Mesendoderm (in vitro differentiated cells): Measurements from ENCODE around the gene GSTK1.

Source experiments
- DNase-seq: peaks from one replicate; pipeline ENCODE4 v3.0.0; 2013
- H2AK5ac ChIP-seq: 2 replicates; pipeline ENCODE4 v1.6.1; 2013; ENCODE audit warnings: low read length, inconsistent platforms
- H2BK120ac ChIP-seq: 2 replicates; pipeline ENCODE4 v1.6.1; 2013; ENCODE audit warnings: low read depth, mild to moderate bottlenecking, low read length, moderate library complexity, mixed read lengths
- H2BK15ac ChIP-seq: replicated peaks from 2 replicates; pipeline ENCODE4 v1.6.1; 2013; ENCODE audit warnings: low read depth, mild to moderate bottlenecking, moderate library complexity
- H2BK5ac ChIP-seq: 2 replicates; pipeline ENCODE4 v1.6.1; 2013; ENCODE audit warnings: low read length, inconsistent platforms
- H3K18ac ChIP-seq: 2 replicates; pipeline ENCODE4 v1.6.1; 2013; ENCODE audit warnings: mild to moderate bottlenecking, low read length, mixed read lengths
- H3K23ac ChIP-seq: one replicate; pipeline ENCODE4 v1.6.1; 2013; ENCODE audit warnings: low read length
- H3K27ac ChIP-seq: 2 replicates; pipeline ENCODE4 v1.5.1; 2013; ENCODE audit warnings: low read depth, mild to moderate bottlenecking, inconsistent platforms, low read length, moderate library complexity
- H3K27me3 ChIP-seq: 2 replicates; pipeline ENCODE4 v1.6.1; 2013; ENCODE audit warnings: low read length, control low read depth, mild to moderate bottlenecking, inconsistent platforms; ENCODE audit not compliant: insufficient read depth, poor library complexity
- H3K36me3 ChIP-seq: 2 replicates; pipeline ENCODE4 v1.6.1; 2013; ENCODE audit warnings: low read length, inconsistent platforms; ENCODE audit not compliant: control insufficient read depth, insufficient read depth
- H3K4ac ChIP-seq: one replicate; pipeline ENCODE4 v1.6.1; 2013; ENCODE audit warnings: low read depth, mild to moderate bottlenecking, low read length, moderate library complexity
- H3K4me1 ChIP-seq: 2 replicates; pipeline ENCODE4 v1.6.1; 2013; ENCODE audit warnings: low read depth, low read length, inconsistent platforms; ENCODE audit not compliant: control insufficient read depth
- H3K4me2 ChIP-seq: 2 replicates; pipeline ENCODE4 v1.6.1; 2013; ENCODE audit warnings: low read length
- H3K4me3 ChIP-seq: 2 replicates; pipeline ENCODE4 v1.5.1; 2013; ENCODE audit warnings: mild to moderate bottlenecking, low read length
- H3K56ac ChIP-seq: one replicate; pipeline ENCODE4 v1.6.1; 2013; ENCODE audit warnings: low read length
- H3K79me1 ChIP-seq: 2 replicates; pipeline ENCODE4 v1.6.1; 2013; ENCODE audit warnings: low read length, inconsistent platforms
- H3K79me2 ChIP-seq: 2 replicates; pipeline ENCODE4 v1.6.1; 2013; ENCODE audit warnings: mild to moderate bottlenecking, low read length; ENCODE audit not compliant: control insufficient read depth, insufficient read depth
- H3K9ac ChIP-seq: 2 replicates; pipeline ENCODE4 v1.6.1; 2013; ENCODE audit warnings: low read length, inconsistent platforms
- H4K5ac ChIP-seq: one replicate; pipeline ENCODE4 v1.6.1; 2013; ENCODE audit warnings: low read length
- H4K8ac ChIP-seq: one replicate; pipeline ENCODE4 v1.6.1; 2013; ENCODE audit warnings: low read depth, mild to moderate bottlenecking, control low read depth, low read length, moderate library complexity
- WGBS: extraction: QIAGEN DNeasy Blood & Tissue Kit; methylation state at CpG from one replicate; pipeline ENCODE4 v1.1.7; 2013; ENCODE audit warnings: low lambda C conversion rate, missing lambda C conversion rate; ENCODE audit not compliant: insufficient coverage; ENCODE audit errors: extremely low coverage; 5-methylcytosine and 5-hydroxymethylcytosine counted together

GSTK1 gene

DNA sequence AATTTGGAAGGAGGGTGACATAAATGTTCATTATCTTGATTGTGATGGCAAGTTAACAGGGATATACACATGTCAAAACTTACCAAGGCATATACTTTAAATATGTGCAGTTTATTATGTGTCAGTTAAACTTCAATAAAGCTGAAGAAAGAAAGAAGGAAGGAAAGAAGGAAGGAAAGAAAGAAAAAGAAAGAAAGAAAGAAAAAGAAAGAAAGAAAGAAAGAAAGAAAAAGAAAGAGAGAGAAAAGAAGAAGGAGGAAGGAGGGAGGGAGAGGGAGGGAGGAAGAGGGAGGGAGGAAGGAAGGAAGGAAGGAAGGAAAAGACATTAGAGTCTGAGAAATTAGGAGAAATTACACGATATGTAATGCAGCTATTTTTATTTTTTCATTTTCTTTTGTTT, 15.9 kb upstream of the GSTK1 start:
- no peak overlapping the region for H3K4me2 ChIP-seq
- H3K27me3 ChIP-seq: no peaks in the 10 kb centered on the region
- H3K4me1 ChIP-seq: no peaks in the 10 kb centered on the region
- no peaks in the 10 kb centered on the region for H3K36me3 ChIP-seq
- H3K56ac ChIP-seq: no peak overlapping the region
- H3K79me2 ChIP-seq: no peaks in the 10 kb centered on the region
- H3K23ac ChIP-seq: no peak overlapping the region
- H4K8ac ChIP-seq: no peak overlapping the region
- H2AK5ac ChIP-seq: no peak overlapping the region
- WGBS: no CpG with 5 or more reads among the region's 1 CpG
- no peaks in the 10 kb centered on the region for H3K79me1 ChIP-seq
- no peak overlapping the region for H4K5ac ChIP-seq
- no peak overlapping the region for H2BK15ac ChIP-seq
- DNase-seq: no peak
- H3K27ac ChIP-seq: no peak overlapping the region
- H3K4me3 ChIP-seq: no peak overlapping the region
- H3K18ac ChIP-seq: no peak overlapping the region
- H2BK120ac ChIP-seq: no peak overlapping the region
- no peak overlapping the region for H3K4ac ChIP-seq
- H2BK5ac ChIP-seq: no peak overlapping the region
- H3K9ac ChIP-seq: no peak overlapping the region

DNA sequence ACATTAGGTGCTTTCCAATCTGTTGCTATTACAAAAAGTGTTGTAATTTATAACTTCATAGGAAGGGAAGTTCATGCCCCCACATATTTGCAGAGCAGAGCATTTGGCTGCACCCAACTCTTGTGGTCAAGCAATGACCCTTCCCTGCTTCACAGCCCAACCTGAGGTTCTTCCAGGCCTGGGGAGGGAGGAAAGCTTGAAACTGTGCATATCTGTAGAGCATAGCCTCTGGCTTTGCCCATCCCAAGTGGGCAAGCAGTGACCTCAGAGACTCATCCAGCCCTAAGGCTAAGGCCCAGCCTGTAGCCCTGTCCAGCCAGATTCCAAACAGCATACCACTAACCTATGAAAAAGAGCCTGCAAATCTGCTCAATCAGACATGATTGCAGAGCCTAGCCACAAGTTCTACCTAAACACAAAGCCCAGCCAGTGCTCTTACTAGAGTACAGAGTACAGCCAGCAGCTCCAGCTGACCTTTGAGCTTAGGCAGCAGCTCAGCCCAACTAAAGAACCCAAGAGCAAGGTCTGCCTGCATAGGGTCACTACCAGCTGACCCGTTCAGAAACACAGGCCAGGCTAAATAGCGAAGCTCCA, 14.4 kb upstream of the GSTK1 start:
- Histone ChIP-seq H2BK5ac (no peak overlapping the region), H3K79me2 (no peaks in the 10 kb centered on the region), H3K4ac (no peak overlapping the region), H3K9ac (no peak overlapping the region), H2BK15ac (no peak overlapping the region), H3K56ac (no peak overlapping the region), H4K8ac (no peak overlapping the region), H3K4me1 (no peaks in the 10 kb centered on the region), H4K5ac (no peak overlapping the region), H3K4me2 (no peak overlapping the region), H3K79me1 (no peaks in the 10 kb centered on the region), H3K27me3 (no peaks in the 10 kb centered on the region), H2AK5ac (no peak overlapping the region), H2BK120ac (no peak overlapping the region), H3K4me3 (no peak overlapping the region), H3K27ac (no peak overlapping the region), H3K23ac (no peak overlapping the region), H3K36me3 (no peaks in the 10 kb centered on the region), H3K18ac (no peak overlapping the region)
- no CpG with 5 or more reads among the region's 2 CpGs for WGBS
- DNase-seq: no peak

DNA sequence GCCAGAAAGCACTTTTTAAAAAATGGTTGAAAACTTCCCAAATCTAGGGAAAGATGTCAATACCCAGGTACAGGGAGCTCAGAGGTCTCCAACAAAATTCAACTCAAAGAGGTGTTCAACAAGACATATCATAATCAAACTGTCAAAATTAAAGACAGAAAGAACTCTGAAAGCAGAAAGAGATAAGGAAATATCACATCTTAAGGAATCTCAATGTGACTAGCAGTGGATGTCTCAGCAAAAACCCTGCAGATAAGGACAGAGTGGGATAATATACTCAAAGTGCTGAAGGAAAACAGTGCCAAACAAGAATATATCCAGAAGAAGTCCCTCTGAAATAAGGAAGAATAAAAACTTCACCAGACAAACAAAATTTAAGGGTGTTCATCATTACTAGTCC, 13.0 kb upstream of the GSTK1 start:
- Histone ChIP-seq H3K56ac (no peak overlapping the region), H4K8ac (no peak overlapping the region)

DNA sequence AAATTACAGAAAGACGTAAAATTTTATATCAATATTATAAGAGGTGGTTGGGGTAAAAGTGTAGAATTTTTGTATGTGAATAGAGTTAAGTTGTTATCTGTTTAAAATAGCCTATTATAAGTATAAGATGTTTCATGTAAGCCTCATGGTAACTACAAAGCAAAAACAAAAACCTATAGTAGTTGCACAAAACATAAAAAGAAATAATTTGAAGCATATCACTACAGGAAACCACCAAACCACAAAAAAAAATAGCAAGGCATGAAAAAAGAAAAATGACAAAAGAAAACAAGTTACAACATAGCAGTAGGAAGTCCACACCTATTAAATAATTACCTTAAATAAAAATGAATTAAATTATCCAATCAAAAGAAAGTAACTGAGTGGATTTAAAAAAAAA, 12.4 kb upstream of the GSTK1 start:
- H3K79me2 ChIP-seq: no peaks in the 10 kb centered on the region
- H2AK5ac ChIP-seq: no peak overlapping the region
- no peak overlapping the region for H3K27ac ChIP-seq
- H2BK5ac ChIP-seq: no peak overlapping the region
- H4K8ac ChIP-seq: no peak overlapping the region
- H3K18ac ChIP-seq: no peak overlapping the region
- no peaks in the 10 kb centered on the region for H3K79me1 ChIP-seq
- H3K4me3 ChIP-seq: no peak overlapping the region
- no peaks in the 10 kb centered on the region for H3K36me3 ChIP-seq
- no peak overlapping the region for H2BK120ac ChIP-seq
- WGBS: 100% methylated on average over 1 of the region's 1 CpG
- H4K5ac ChIP-seq: no peak overlapping the region
- no peak overlapping the region for H3K4me2 ChIP-seq
- no peak overlapping the region for H3K23ac ChIP-seq
- H3K27me3 ChIP-seq: no peaks in the 10 kb centered on the region
- no peak overlapping the region for H2BK15ac ChIP-seq
- no peak overlapping the region for H3K9ac ChIP-seq
- DNase-seq: no peak
- no peak overlapping the region for H3K56ac ChIP-seq
- no peaks in the 10 kb centered on the region for H3K4me1 ChIP-seq
- no peak overlapping the region for H3K4ac ChIP-seq

More for the DNA sequence above, 13.0 kb upstream of the GSTK1 start:
- H3K4me3 ChIP-seq: no peak overlapping the region
- H3K79me1 ChIP-seq: no peaks in the 10 kb centered on the region
- H2AK5ac ChIP-seq: no peak overlapping the region
- H2BK5ac ChIP-seq: no peak overlapping the region
- no peaks in the 10 kb centered on the region for H3K4me1 ChIP-seq
- no peak overlapping the region for H4K5ac ChIP-seq
- H3K27ac ChIP-seq: no peak overlapping the region
- H3K27me3 ChIP-seq: no peaks in the 10 kb centered on the region
- no peak overlapping the region for H2BK15ac ChIP-seq
- H3K23ac ChIP-seq: no peak overlapping the region
- H3K18ac ChIP-seq: no peak overlapping the region
- H3K9ac ChIP-seq: no peak overlapping the region
- H3K4ac ChIP-seq: no peak overlapping the region
- H3K36me3 ChIP-seq: no peaks in the 10 kb centered on the region
- H2BK120ac ChIP-seq: no peak overlapping the region
- no peak overlapping the region for H3K4me2 ChIP-seq
- DNase-seq: no peak
- H3K79me2 ChIP-seq: no peaks in the 10 kb centered on the region

DNA sequence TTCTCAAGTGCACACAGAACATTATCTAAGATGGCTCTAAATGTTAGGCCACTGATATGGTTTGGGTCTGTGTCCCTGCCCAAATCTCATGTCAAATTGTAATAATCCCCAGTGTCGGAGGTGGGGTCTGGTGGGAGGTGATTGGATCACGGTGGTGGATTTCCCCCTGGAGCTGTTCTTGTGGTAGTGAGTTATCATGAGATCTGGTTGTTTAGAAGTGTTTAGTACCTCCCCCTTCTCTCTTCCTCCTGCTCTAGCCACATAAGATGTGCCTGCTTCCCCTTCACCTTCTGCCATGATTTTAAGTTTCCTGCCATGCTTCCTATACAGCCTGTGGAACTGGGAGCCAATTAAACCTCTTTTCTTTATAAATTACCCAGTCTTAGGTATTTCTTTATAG, 11.2 kb upstream of the GSTK1 start:
- Histone ChIP-seq H3K9ac (no peak overlapping the region), H2AK5ac (no peak overlapping the region), H2BK5ac (no peak overlapping the region), H3K27me3 (no peaks in the 10 kb centered on the region), H2BK15ac (no peak overlapping the region), H3K27ac (no peak overlapping the region), H3K23ac (no peak overlapping the region), H3K56ac (no peak overlapping the region), H3K4me1 (no peaks in the 10 kb centered on the region), H4K8ac (no peak overlapping the region), H2BK120ac (no peak overlapping the region), H3K4me3 (no peak overlapping the region), H3K79me1 (no peaks in the 10 kb centered on the region), H3K36me3 (no peaks in the 10 kb centered on the region), H3K4ac (no peak overlapping the region), H3K79me2 (no peaks in the 10 kb centered on the region), H3K18ac (no peak overlapping the region), H3K4me2 (no peak overlapping the region), H4K5ac (no peak overlapping the region)
- no peak for DNase-seq
- no CpG with 5 or more reads among the region's 2 CpGs for WGBS

DNA sequence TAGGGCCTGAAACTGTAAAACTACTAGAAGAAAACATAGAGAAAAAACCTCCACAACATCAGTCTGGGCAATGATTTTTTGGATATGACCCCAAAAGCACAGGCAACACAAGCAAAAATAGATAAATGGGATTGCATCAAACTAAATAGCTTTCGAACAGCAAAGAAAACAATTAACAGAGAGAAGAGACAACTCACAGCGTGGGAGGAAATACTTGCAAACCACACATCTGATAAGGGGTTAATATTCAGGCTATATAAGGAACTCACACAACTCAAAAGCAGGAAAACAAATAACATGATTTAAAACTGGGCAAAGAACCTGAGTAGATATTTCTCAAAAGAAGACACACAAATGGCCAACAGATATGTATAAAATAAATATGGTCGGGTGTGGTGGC, 7.7 kb upstream of the GSTK1 start:
- no peak overlapping the region for H3K27ac ChIP-seq
- no peak overlapping the region for H4K5ac ChIP-seq
- no peaks in the 10 kb centered on the region for H3K36me3 ChIP-seq
- no peak overlapping the region for H3K4ac ChIP-seq
- H3K79me2 ChIP-seq: no peaks in the 10 kb centered on the region
- H3K18ac ChIP-seq: no peak overlapping the region
- no peaks in the 10 kb centered on the region for H3K27me3 ChIP-seq
- no peaks in the 10 kb centered on the region for H3K4me1 ChIP-seq
- no peak overlapping the region for H3K56ac ChIP-seq
- no peak overlapping the region for H2BK15ac ChIP-seq
- H3K23ac ChIP-seq: no peak overlapping the region
- no peak overlapping the region for H4K8ac ChIP-seq
- H2BK5ac ChIP-seq: no peak overlapping the region
- H3K9ac ChIP-seq: no peak overlapping the region
- no peaks in the 10 kb centered on the region for H3K79me1 ChIP-seq
- H3K4me3 ChIP-seq: no peak overlapping the region
- H2AK5ac ChIP-seq: no peak overlapping the region
- no peak overlapping the region for H2BK120ac ChIP-seq
- WGBS: no CpG with 5 or more reads among the region's 3 CpGs
- no peak overlapping the region for H3K4me2 ChIP-seq
- DNase-seq: no peak
